ENCODE measurements around the gene FAF1.

FAF1 gene

GRCh38 chr1:50684185-50684584, 275.9 kb downstream of the FAF1 start:
- no peak for DNase-seq

GRCh38 chr1:50681931-50682330, 278.1 kb downstream of the FAF1 start:
- DNase-seq = no peak

GRCh38 chr1:50667710-50668356, 292.2 kb downstream of the FAF1 start:
- DNase-seq = no peak

GRCh38 chr1:50667272-50667671, 292.8 kb downstream of the FAF1 start:
- no peak for DNase-seq

GRCh38 chr1:50666849-50667248, 293.2 kb downstream of the FAF1 start:
- DNase-seq = no peak

- no peak for DNase-seq
These were observed 294.7 kb downstream of the FAF1 start for GRCh38 chr1:50665413-50665812.

GRCh38 chr1:50661626-50662025, 298.4 kb downstream of the FAF1 start:
- no peak for DNase-seq

GRCh38 chr1:50659107-50659662, 300.9 kb downstream of the FAF1 start:
- DNase-seq = no peak

GRCh38 chr1:50658459-50659076, 301.5 kb downstream of the FAF1 start:
- DNase-seq = no peak

- no peak for DNase-seq
These were observed 303.1 kb downstream of the FAF1 start for GRCh38 chr1:50656931-50657330.

GRCh38 chr1:50651476-50652263, 308.4 kb downstream of the FAF1 start:
- no peak for DNase-seq

- DNase-seq = no peak
These were observed 313.5 kb downstream of the FAF1 start for GRCh38 chr1:50646526-50646925.

- no peak for DNase-seq
These were observed 314.9 kb downstream of the FAF1 start for GRCh38 chr1:50645139-50645538.

GRCh38 chr1:50644447-50645105, 315.5 kb downstream of the FAF1 start:
- DNase-seq = no peak

- DNase-seq = no peak
These were observed 322.6 kb downstream of the FAF1 start for GRCh38 chr1:50637460-50637859.

- no peak for DNase-seq
These were observed 325.8 kb downstream of the FAF1 start for GRCh38 chr1:50634251-50634650.

GRCh38 chr1:50633465-50633864, 326.6 kb downstream of the FAF1 start:
- DNase-seq = no peak

- DNase-seq = no peak
These were observed 328.9 kb downstream of the FAF1 start for GRCh38 chr1:50631161-50631560.

- no peak for DNase-seq
These were observed 337.8 kb downstream of the FAF1 start for GRCh38 chr1:50622259-50622658.

GRCh38 chr1:50620680-50621329, 339.3 kb downstream of the FAF1 start:
- no peak for DNase-seq

GRCh38 chr1:50615036-50615750, 344.9 kb downstream of the FAF1 start:
- no peak for DNase-seq

- DNase-seq = no peak
These were observed 348.4 kb downstream of the FAF1 start for GRCh38 chr1:50611675-50612074.
